Adrenal gland (tissue), 12 donors: Measurements from ENCODE around the gene BCL2L14. TPM values are rescaled to one million over a fixed set of nuclear protein-coding genes. Genes with fewer than 3 reads are reported as not detected.
A peak's percentile ranks its signal among the peaks of the same experiment; 100 is the strongest.

Experiments used
- DNase-seq, 7 donors: peaks; one replicate each; pipeline ENCODE4 v3.0.0-alpha.2; 2019 to 2020
- H3K27ac ChIP-seq, 5 donors: fragments of 200-600 bp; sonication (generic) in 4 of 5; 1 replicate in 3 of 5; 2 replicates in 2 of 5; pipeline versions ENCODE4 v1.5.1 to v1.8.0; 2016 to 2020; ENCODE audit warnings: mild to moderate bottlenecking in 1 of 5
- H3K27me3 ChIP-seq: fragments of 200-600 bp; 2 replicates; pipeline ENCODE4 v1.8.0; 2021
- H3K36me3 ChIP-seq, 2 donors: fragments of 200-600 bp; replicated peaks in 1 of 2; 1 replicate in 1 of 2; 2 replicates in 1 of 2; pipeline versions ENCODE4 v1.5.1 to v1.8.0; 2018 to 2022
- H3K4me1 ChIP-seq, 2 donors: fragments of 200-600 bp; replicated peaks in 1 of 2; 1 replicate in 1 of 2; 2 replicates in 1 of 2; pipeline versions ENCODE4 v1.5.1 to v1.8.0; 2018 to 2021
- H3K4me3 ChIP-seq, 4 donors: fragments of 200-600 bp; sonication (generic) in 3 of 4; one replicate each; pipeline ENCODE4 v1.5.1; 2016 to 2018
- H3K9me3 ChIP-seq, 3 donors: fragments of 200-600 bp; sonication (generic) in 1 of 3; replicated peaks in 1 of 3; 1 replicate in 2 of 3; 2 replicates in 1 of 3; pipeline versions ENCODE4 v1.5.1 to v1.8.0; 2016 to 2021
- POLR2A ChIP-seq, 2 donors: fragments of 450-650 bp; IDR thresholded peaks; one replicate each; pipeline ENCODE4 v1.6.1; 2017; ENCODE audit warnings: antibody characterized with exemption in 2 of 2, mild to moderate bottlenecking in 2 of 2, moderate library complexity in 1 of 2
- WGBS, 4 donors: extraction: QIAGEN DNeasy Blood & Tissue Kit in 2 of 4; methylation state at CpG; one replicate each; pipeline versions ENCODE4 v1.1.5 to v1.1.7; 2013 to 2017; 5-methylcytosine and 5-hydroxymethylcytosine counted together
- intact Hi-C, 2 donors: fragments of 100-400 bp; cut with DNase I; formaldehyde crosslinking; loops; one replicate each; pipeline versions ENCODE4 v1.14.1 to v1.15.0; 2022 to 2023
- polyA plus RNA-seq, 3 donors: library from polyadenylated mRNA; stranded (reverse); fragments of 200-250 nt in 2 of 3; fragments of 350-450 nt in 1 of 3; fragmentation: Illumina TruSeq in 1 of 3; extraction: RNeasy Lipid Tissue Mini Kit (QIAGEN cat#74804) in 1 of 3; gene quantifications; one replicate each; pipeline ENCODE4 v1.2.3, GENCODE V29; 2013 to 2014
- total RNA-seq, 9 donors: library from RNA; depleted of rRNA in 4 of 9; stranded (reverse); fragments of >200 nt in 4 of 9; fragments of 120-200 nt in 1 of 9; fragmentation: NEBNext Ultra II Directional in 1 of 9; extraction: Animal tissue kit (Norgen Biotek cat#: 25700) in 1 of 9; gene quantifications; one replicate each; pipeline versions ENCODE4 v1.1.0 to v1.2.4, GENCODE V29; 2013 to 2023
- TF ChIP-seq, protein P1 (sequence below), 6 experiments: fragments of 450-650 bp in 4 of 6; fragments of 200-600 bp in 2 of 6; sonication (generic) in 1 of 6; IDR thresholded peaks; 1 replicate in 5 of 6; 2 replicates in 1 of 6; pipeline versions ENCODE4 v1.5.1 to v1.8.0; 2016 to 2021; ENCODE audit warnings: antibody characterized with exemption in 6 of 6, mild to moderate bottlenecking in 2 of 6, moderate library complexity in 1 of 6
- donor health status: healthy with polysubstance abuse.
- donor health status: Bipolar disorder and iron deficiency.
- donor health status: DM: yes; HTN: yes; CAD: no.
- donor health status: DM: no; HTN: no; CAD: no.
- donor health status: DM: no; HTN: no; CAD: no.
- donor health status: DM: yes; HTN: yes; CAD: no.

The BCL2L14 gene
- total and polyA plus RNA-seq, 12 donors, result not detected

DNA sequence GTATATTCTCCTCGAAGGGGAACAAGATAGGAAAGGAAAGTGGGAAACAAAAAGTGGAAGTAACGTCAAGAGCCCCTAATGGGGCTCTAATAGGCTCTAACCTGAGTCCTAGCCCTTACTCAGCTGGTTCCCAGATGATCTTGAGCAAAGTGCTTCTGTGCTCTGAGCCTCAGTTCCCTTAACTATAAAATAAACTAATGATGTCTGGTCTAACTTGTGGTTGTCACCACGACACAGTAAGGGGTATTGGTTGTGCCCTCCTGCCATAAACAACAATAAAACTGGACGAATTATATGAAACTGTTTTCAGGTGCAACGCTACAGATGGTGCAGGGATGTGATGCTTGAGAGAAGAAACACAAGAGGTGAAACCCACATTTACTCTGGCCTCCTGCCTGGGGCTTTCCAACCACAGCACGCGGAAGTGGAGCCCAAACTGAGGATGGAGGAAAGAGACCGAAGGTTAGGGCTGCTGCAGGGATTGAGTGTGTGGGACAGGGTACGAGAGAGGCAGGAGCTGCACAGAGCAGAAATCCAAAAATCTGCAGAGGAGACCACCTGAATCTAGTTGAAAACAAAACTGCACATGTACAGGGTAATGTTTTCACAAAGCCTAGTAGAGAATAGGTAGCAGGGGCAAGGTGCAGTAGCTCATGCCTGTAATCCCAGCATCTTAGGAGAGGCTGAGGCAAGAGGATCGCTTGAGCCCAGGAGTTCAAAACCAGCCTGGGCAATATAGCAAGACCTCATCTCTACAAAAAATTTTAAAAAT, 45.6 kb upstream of the BCL2L14 start:
- TF ChIP-seq POLR2A (IDR thresholded peaks at IDR 0.05), result no peak
- TF ChIP-seq, protein P1, sequence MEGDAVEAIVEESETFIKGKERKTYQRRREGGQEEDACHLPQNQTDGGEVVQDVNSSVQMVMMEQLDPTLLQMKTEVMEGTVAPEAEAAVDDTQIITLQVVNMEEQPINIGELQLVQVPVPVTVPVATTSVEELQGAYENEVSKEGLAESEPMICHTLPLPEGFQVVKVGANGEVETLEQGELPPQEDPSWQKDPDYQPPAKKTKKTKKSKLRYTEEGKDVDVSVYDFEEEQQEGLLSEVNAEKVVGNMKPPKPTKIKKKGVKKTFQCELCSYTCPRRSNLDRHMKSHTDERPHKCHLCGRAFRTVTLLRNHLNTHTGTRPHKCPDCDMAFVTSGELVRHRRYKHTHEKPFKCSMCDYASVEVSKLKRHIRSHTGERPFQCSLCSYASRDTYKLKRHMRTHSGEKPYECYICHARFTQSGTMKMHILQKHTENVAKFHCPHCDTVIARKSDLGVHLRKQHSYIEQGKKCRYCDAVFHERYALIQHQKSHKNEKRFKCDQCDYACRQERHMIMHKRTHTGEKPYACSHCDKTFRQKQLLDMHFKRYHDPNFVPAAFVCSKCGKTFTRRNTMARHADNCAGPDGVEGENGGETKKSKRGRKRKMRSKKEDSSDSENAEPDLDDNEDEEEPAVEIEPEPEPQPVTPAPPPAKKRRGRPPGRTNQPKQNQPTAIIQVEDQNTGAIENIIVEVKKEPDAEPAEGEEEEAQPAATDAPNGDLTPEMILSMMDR (IDR thresholded peaks at IDR 0.05), result no peak
- Histone ChIP-seq H3K36me3 (no peaks in the 10 kb centered on the region), H3K9me3 (no peaks in the 10 kb centered on the region), H3K4me3 (no peak overlapping the region), H3K27ac (no peak overlapping the region), H3K27me3 (no peaks in the 10 kb centered on the region), H3K4me1 (no peaks in the 10 kb centered on the region)
- intact Hi-C loops, result no loop called here
- peak in 1 of 7 donors; percentile 20 for DNase-seq
- 74 to 88% (median 81%) methylated on average over 10 of the region's 10 CpGs for WGBS, 4 donors

DNA sequence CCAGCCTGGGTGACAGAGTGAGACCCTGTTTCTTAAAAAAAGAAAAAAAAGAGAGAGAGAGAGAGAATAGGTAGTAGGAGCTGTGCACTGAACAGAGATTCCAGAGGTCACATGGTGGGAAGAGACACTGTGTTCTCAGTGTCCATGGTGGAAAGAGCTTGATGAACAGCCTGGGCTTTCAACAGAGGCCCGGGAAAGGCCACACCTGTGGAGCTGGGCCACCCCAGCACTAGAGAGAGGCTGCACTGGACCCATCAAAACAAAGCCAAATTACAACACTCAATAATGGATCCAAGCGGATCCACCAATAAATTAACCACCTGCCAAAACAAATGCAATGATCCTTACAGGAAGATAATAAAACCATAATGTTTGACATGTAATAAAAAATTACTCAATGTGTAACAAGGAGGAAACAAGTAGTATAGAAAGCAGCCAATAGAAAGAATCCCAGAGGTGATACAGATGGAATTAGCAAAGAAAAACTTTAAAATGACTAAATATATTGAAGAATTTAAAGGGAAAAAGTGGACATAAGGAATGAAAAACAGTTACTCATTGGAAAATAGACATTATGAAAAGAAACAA, 44.8 kb upstream of the BCL2L14 start:
- intact Hi-C loops, result no loop called here
- no peaks in the 10 kb centered on the region for H3K36me3 ChIP-seq
- DNase-seq, result peak in 1 of 7 donors; percentile 3
- H3K4me1 ChIP-seq, result no peaks in the 10 kb centered on the region
- H3K9me3 ChIP-seq, result no peaks in the 10 kb centered on the region
- H3K27me3 ChIP-seq, result no peaks in the 10 kb centered on the region
- H3K4me3 ChIP-seq, result no peak overlapping the region
- TF ChIP-seq, protein P1 (IDR thresholded peaks at IDR 0.05), result no peak
- no peak for TF ChIP-seq POLR2A (IDR thresholded peaks at IDR 0.05)
- WGBS, 4 donors, result 80 to 93% (median 88%) methylated on average over 2 of the region's 2 CpGs
- no peak overlapping the region for H3K27ac ChIP-seq

DNA sequence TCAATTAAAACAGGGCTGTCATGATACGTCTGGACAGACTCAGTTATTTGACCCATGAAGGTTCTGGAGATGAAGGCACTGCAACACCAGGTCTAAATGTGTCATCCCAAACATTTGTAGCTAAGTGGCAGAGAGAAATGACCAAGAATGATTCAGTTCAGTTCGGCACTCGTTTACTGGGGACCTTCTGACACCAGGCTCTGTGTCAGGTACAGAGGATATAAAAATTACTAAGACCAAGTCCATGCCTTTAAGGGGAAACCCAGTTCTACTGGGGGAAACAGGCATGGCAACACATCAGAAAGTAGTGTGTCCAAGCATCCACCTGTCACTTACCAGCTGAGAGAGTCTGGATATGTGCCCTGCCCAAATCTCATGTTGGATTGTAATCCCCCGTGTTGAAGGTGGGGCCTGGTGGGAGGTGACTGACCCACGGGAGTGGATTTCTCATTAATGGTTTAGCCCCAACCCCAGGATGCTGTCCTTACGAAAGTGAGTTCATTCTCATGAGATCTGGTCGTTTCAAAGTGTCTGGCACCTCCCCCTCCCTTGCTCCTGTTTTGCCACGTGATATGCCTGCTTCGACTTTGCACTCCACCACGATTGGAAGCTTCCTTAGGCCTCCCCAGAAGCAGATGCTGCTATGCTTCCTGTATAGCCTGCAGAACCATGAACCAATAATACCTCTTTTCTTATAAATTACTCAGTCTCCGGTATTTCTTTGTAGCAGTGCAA, 41.9 kb upstream of the BCL2L14 start:
- Histone ChIP-seq H3K9me3 (no peaks in the 10 kb centered on the region), H3K27ac (no peak overlapping the region), H3K4me3 (no peak overlapping the region), H3K27me3 (no peaks in the 10 kb centered on the region), H3K4me1 (no peaks in the 10 kb centered on the region), H3K36me3 (no peaks in the 10 kb centered on the region)
- WGBS, 4 donors, result 79 to 85% (median 82%) methylated on average over 10 to 11 of the region's 11 CpGs
- intact Hi-C loops, result no loop called here
- TF ChIP-seq, protein P1 (IDR thresholded peaks at IDR 0.05), result no peak
- no peak for TF ChIP-seq POLR2A (IDR thresholded peaks at IDR 0.05)
- no peak for DNase-seq

DNA sequence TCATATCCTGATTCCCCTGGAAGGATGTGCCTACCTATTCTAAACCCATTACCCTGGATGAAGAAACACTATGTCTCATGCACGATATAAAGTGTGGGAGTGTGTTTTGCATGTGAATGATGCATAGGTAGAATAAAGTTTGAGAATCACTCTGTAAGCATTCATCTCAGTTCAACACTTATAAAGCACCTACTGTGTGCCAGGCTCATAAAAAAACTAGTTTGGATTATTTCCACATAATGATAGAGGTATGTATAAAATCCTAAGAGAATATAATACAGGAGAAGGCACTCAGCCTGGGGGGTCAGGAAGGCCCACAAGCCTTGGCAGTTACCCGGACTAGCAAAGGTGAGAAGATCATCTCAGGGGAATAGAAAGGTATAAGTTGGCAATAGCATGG, 41.1 kb upstream of the BCL2L14 start:
- Histone ChIP-seq H3K27me3 (no peaks in the 10 kb centered on the region), H3K4me3 (no peak overlapping the region), H3K27ac (no peak overlapping the region), H3K4me1 (no peaks in the 10 kb centered on the region), H3K9me3 (no peaks in the 10 kb centered on the region), H3K36me3 (no peaks in the 10 kb centered on the region)
- 93 to 98% (median 95%) methylated on average over 2 of the region's 2 CpGs for WGBS, 4 donors
- no peak for DNase-seq
- TF ChIP-seq, protein P1 (IDR thresholded peaks at IDR 0.05), result no peak
- no peak for TF ChIP-seq POLR2A (IDR thresholded peaks at IDR 0.05)
- intact Hi-C loops, result loop anchor here in 1 of 2 donors (5.0 kb wide), 1 partner anchor 442 kb away; no protein-coding TSS in a partner anchor
